ENCODE measurements around the gene ZDHHC14. TPM values are rescaled to one million over a fixed set of nuclear protein-coding genes. Genes with fewer than 3 reads are reported as not detected.

The ZDHHC14 gene
- total RNA-seq, 4 donors from 2014 or later = 7.1 to 11.4 (median 9.8) TPM

DNA sequence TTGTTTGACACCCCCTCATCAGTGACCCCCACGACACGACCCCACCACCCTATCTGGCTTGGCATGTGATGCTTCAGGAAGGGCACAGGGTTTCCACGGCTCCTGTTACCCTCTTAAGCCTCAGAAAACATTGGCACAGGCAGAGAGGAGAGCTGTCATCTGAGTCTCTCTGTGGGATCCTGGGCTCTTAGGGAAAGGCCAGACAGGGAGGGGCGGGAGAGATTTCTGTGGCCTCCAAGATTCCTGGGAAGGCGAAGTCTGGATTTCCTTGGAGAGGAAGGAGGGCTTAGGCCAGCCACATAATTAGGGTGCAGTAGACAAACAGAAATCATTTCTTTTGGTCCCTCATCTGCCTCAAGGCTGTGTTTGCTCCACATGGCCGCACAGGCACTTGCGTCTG lies 250.4 kb downstream of the ZDHHC14 start:
- intact Hi-C loops (cut with DNase I) = no loop called here
- H3K36me3 ChIP-seq = peaks cover 0 to 12% (median 5%) of the 10 kb centered on the region in 4 donors
- H3K9me3 ChIP-seq = no peaks in the 10 kb centered on the region
- H3K27ac ChIP-seq (replicated peaks in 1 of 4) = no peak overlapping the region
- no peaks in the 10 kb centered on the region for H3K27me3 ChIP-seq
- H3K4me3 ChIP-seq = no peak overlapping the region
- WGBS = 95% methylated on average over 7 of the region's 7 CpGs
- TF ChIP-seq EP300 (IDR thresholded peaks at IDR 0.05) (no peak), POLR2AphosphoS5 (IDR thresholded peaks at IDR 0.05) (no peak), POLR2A (IDR thresholded peaks at IDR 0.05; ENCODE audit: low read depth) (no peak)
- TF ChIP-seq, protein P1, sequence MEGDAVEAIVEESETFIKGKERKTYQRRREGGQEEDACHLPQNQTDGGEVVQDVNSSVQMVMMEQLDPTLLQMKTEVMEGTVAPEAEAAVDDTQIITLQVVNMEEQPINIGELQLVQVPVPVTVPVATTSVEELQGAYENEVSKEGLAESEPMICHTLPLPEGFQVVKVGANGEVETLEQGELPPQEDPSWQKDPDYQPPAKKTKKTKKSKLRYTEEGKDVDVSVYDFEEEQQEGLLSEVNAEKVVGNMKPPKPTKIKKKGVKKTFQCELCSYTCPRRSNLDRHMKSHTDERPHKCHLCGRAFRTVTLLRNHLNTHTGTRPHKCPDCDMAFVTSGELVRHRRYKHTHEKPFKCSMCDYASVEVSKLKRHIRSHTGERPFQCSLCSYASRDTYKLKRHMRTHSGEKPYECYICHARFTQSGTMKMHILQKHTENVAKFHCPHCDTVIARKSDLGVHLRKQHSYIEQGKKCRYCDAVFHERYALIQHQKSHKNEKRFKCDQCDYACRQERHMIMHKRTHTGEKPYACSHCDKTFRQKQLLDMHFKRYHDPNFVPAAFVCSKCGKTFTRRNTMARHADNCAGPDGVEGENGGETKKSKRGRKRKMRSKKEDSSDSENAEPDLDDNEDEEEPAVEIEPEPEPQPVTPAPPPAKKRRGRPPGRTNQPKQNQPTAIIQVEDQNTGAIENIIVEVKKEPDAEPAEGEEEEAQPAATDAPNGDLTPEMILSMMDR (IDR thresholded peaks at IDR 0.05) = no peak
- H3K4me1 ChIP-seq = no peaks in the 10 kb centered on the region
- no peak for DNase-seq (ENCODE audit: extremely low spot score)

DNA sequence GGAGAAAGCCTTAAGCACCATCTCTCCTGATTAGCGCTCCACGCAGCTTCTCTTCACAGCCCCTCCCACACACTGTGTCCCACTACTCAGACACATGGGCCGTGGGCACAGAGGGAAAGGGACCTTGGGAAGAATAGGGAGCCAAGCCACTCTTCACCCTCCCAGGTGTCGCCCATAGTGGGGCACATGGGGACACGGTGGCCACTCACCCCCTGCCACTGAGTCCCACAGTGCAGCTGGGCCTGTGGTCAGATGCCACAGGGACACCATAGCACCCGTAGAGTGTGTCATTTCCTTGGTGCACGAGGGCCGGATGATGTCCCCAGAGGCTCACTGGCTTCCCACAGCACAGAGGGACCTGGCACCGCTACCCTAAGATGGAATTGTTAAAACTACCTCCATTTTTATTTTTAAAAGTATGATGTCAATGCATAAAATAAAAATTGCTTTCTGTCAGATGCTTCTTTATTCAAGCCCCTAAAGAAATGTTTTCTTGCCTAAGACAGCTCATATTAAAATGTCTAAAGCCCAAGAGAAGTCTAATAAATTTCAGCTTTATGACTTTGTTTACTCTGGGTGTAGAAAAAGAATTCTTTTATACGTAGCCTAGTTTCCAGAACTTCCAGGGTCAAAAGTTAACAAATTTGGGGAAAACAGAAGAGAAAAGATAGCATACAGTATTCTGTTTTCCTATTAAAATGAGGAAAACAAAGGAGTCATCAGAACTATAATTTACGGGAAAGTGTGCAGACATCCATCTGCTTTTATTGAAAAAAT lies 251.0 kb downstream of the ZDHHC14 start:
- Histone ChIP-seq H3K4me3 (no peak overlapping the region), H3K27me3 (no peaks in the 10 kb centered on the region), H3K36me3 (peaks cover 0 to 12% (median 5%) of the 10 kb centered on the region in 4 donors), H3K9me3 (no peaks in the 10 kb centered on the region), H3K4me1 (no peaks in the 10 kb centered on the region), H3K27ac (replicated peaks in 1 of 4) (no peak overlapping the region)
- DNase-seq (ENCODE audit: extremely low spot score) = no peak
- TF ChIP-seq EP300 (IDR thresholded peaks at IDR 0.05) (no peak), POLR2AphosphoS5 (IDR thresholded peaks at IDR 0.05) (no peak), POLR2A (IDR thresholded peaks at IDR 0.05; ENCODE audit: low read depth) (no peak)
- TF ChIP-seq, protein P1 (IDR thresholded peaks at IDR 0.05) = no peak
- 87% methylated on average over 10 of the region's 11 CpGs for WGBS
- intact Hi-C loops (cut with DNase I) = no loop called here

DNA sequence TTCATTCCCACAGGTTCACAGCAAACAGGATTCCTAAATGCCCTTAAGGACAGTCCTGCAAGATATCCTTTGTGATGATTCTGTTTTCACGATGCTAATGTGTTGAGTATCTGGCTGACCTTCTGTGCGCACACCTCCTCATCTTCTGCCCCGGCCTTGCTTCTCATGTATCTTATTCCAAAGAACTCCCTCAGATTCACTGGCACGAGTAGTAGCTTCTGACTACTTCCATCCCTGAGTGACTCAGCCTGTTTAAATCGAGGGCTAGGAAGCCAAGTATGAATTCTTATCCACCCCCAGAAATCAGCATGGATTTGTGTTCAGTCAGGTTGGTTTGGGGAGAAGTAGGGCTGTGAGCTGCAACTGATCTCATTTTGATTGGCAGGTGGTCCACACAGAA lies 251.8 kb downstream of the ZDHHC14 start:
- Histone ChIP-seq H3K4me3 (no peak overlapping the region), H3K27me3 (no peaks in the 10 kb centered on the region), H3K36me3 (peaks cover 0 to 12% (median 5%) of the 10 kb centered on the region in 4 donors), H3K9me3 (no peaks in the 10 kb centered on the region), H3K27ac (replicated peaks in 1 of 4) (no peak overlapping the region), H3K4me1 (no peaks in the 10 kb centered on the region)
- TF ChIP-seq POLR2A (IDR thresholded peaks at IDR 0.05; ENCODE audit: low read depth) (no peak), EP300 (IDR thresholded peaks at IDR 0.05) (no peak), POLR2AphosphoS5 (IDR thresholded peaks at IDR 0.05) (no peak)
- TF ChIP-seq, protein P1 (IDR thresholded peaks at IDR 0.05) = no peak
- no peak for DNase-seq (ENCODE audit: extremely low spot score)
- WGBS = 32% methylated on average over 5 of the region's 5 CpGs
- intact Hi-C loops (cut with DNase I) = no loop called here

DNA sequence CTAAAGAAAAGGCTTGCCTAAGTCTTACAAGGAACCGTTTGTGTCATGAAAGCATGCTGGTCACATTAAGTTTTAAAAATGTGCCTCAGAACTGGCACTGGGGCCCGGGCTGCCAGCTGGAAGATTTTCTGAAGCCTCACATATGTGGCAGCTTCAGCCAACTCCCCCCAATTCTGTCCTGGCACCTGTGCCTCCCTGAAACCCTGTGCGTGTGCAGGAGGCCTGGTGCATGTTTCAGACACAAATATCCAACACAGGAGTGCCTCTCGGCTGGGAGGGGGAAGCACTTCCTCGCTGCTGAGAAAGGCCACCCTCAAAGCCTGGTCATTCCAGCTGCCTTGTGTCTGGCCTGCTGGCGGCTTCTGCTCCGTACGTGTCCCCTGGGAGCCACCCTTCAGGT lies 253.6 kb downstream of the ZDHHC14 start:
- no peaks in the 10 kb centered on the region for H3K27me3 ChIP-seq
- no peak overlapping the region for H3K4me3 ChIP-seq
- intact Hi-C loops (cut with DNase I) = no loop called here
- TF ChIP-seq, protein P1 (IDR thresholded peaks at IDR 0.05) = no peak
- TF ChIP-seq POLR2AphosphoS5 (IDR thresholded peaks at IDR 0.05) (no peak), EP300 (IDR thresholded peaks at IDR 0.05) (no peak), POLR2A (IDR thresholded peaks at IDR 0.05; ENCODE audit: low read depth) (no peak)
- H3K36me3 ChIP-seq = peaks cover 0 to 12% (median 5%) of the 10 kb centered on the region in 4 donors
- WGBS = 83% methylated on average over 8 of the region's 8 CpGs
- H3K9me3 ChIP-seq = no peaks in the 10 kb centered on the region
- H3K4me1 ChIP-seq = no peaks in the 10 kb centered on the region
- no peak overlapping the region for H3K27ac ChIP-seq (replicated peaks in 1 of 4)
- DNase-seq (ENCODE audit: extremely low spot score) = no peak
